Measurements from ENCODE around the gene ATP6V0C. TPM values are rescaled to one million over a fixed set of nuclear protein-coding genes. Genes with fewer than 3 reads are reported as not detected.

ATP6V0C gene
- total RNA-seq, 1 experiment from 2014 or later, result 176 TPM

- H3K4me2 ChIP-seq (ENCODE audit: insufficient read depth, insufficient read length, low read length), result no peak overlapping the region
- no peak overlapping the region for H3K9ac ChIP-seq (ENCODE audit: extremely low read depth, insufficient read length, low read length)
- H3K27ac Mint-ChIP-seq, result peak overlapping the region; percentile 13 to 64 (median 21); a peak in 6 of 7 replicates
Measured at GRCh38 chr16:2516391-2517240, 2.9 kb downstream of the ATP6V0C start.

More at GRCh38 chr16:2516391-2517240, 2.9 kb downstream of the ATP6V0C start:
- Histone ChIP-seq H4K5ac (ENCODE audit: insufficient read length, low read depth, low read length) (no peak overlapping the region), H3K27me3 (ENCODE audit: insufficient read depth, low read length) (no peaks in the 10 kb centered on the region), H2BK120ac (ENCODE audit: low read depth, low read length, poor library complexity, severe bottlenecking) (no peak overlapping the region), H3K4me1 (ENCODE audit: insufficient read depth, low read length) (peaks cover 3% of the 10 kb centered on the region; the same call in 1 of the 2 replicates), H2BK15ac (ENCODE audit: low read depth, low read length) (no peak overlapping the region), H3K18ac (ENCODE audit: insufficient read length, low read depth, low read length) (no peak overlapping the region), H4K8ac (replicated peaks; ENCODE audit: insufficient read length, low read depth, low read length) (no peak overlapping the region), H3K14ac (ENCODE audit: insufficient read depth, low read length) (no peak overlapping the region), H4K20me1 (ENCODE audit: control insufficient read depth, insufficient read depth, insufficient read length) (no peaks in the 10 kb centered on the region), H2BK5ac (ENCODE audit: insufficient read length, low read length) (no peak overlapping the region), H3T11ph (ENCODE audit: low read length) (no peak overlapping the region), H3K9me3 (ENCODE audit: control insufficient read depth, low read depth, low read length) (no peaks in the 10 kb centered on the region), H3K56ac (ENCODE audit: insufficient read length, low read depth, low read length) (no peak overlapping the region), H3K23me2 (ENCODE audit: insufficient read length, low read depth, low read length, poor library complexity, severe bottlenecking) (peaks cover 20% of the 10 kb centered on the region), H2AK5ac (ENCODE audit: insufficient read length, low read length) (no peak overlapping the region), H3K79me1 (ENCODE audit: insufficient read depth, low read depth, low read length, poor library complexity, severe bottlenecking) (peaks cover 7% of the 10 kb centered on the region), H4K91ac (ENCODE audit: insufficient read length, low read depth, low read length) (no peak overlapping the region), H3K79me2 (ENCODE audit: insufficient read depth, low read length) (peaks cover 36% of the 10 kb centered on the region; the same call in 1 of the 2 replicates), H3K4ac (ENCODE audit: low read depth, low read length) (no peak overlapping the region), H3K23ac (ENCODE audit: insufficient read length, low read depth, low read length) (no peak overlapping the region), H3K27ac (ENCODE audit: insufficient read length, low read depth, low read length) (no peak overlapping the region), H2BK12ac (ENCODE audit: insufficient read length, low read depth, low read length) (no peak overlapping the region), H2AFZ (ENCODE audit: low read length) (no peak overlapping the region), H2BK20ac (ENCODE audit: low read depth, low read length, poor library complexity, severe bottlenecking) (no peak overlapping the region)
- no peak for TF ChIP-seq CTCF (conservative IDR thresholded peaks at IDR 0.05)
- Mint-ChIP-seq H3K4me3 (peak overlapping the region; percentile 90 to 91), H3K36me3 (ENCODE audit: insufficient read depth in 1 of 3, low read depth in 3 of 3) (peaks cover 5 to 22% (median 15%) of the 10 kb centered on the region in 3 experiments; a peak in 6 of 7 replicates), H3K4me1 (peaks cover 43 to 51% of the 10 kb centered on the region in 2 experiments), H3K27me3 (ENCODE audit: low read depth) (peaks cover 4% of the 10 kb centered on the region), H3K9me3 (no peaks in the 10 kb centered on the region; a peak in 1 of 5 replicates)
- WGBS (ENCODE audit: extremely low coverage, insufficient read length, low lambda C conversion rate), result no CpG with 5 or more reads among the region's 11 CpGs
- no peak for DNase-seq
